CD4-positive, alpha-beta T cell treated with Interleukin-17A for 1 hour (primary cell): ENCODE measurements around the gene REV3L.
"Not testable (repeated sequence)": the region's sequence is repeated elsewhere in the genome, so short reads cannot be mapped to it uniquely, and the experiment has no call there.

ENCODE experiments used
- DNase-seq: peaks from one replicate; pipeline ENCODE4 v3.0.0-alpha.2; 2020

The REV3L gene

GRCh38 chr6:111256646-111257045 lies 226.4 kb downstream of the REV3L start:
- DNase-seq, result no peak

GRCh38 chr6:111255838-111256237 lies 227.2 kb downstream of the REV3L start:
- DNase-seq, result not testable (repeated sequence)

- no peak for DNase-seq
These were observed 228.2 kb downstream of the REV3L start for GRCh38 chr6:111254779-111255166.

GRCh38 chr6:111254004-111254778 lies 228.8 kb downstream of the REV3L start:
- no peak for DNase-seq

- DNase-seq, result no peak
These were observed 230.3 kb downstream of the REV3L start for GRCh38 chr6:111252726-111253125.

- no peak for DNase-seq
These were observed 232.1 kb downstream of the REV3L start for GRCh38 chr6:111250791-111251354.
